Endothelial cell of umbilical vein (primary cell): Measurements from ENCODE around the gene STAC3. TPM values are rescaled to one million over a fixed set of nuclear protein-coding genes. Genes with fewer than 3 reads are reported as not detected.

ENCODE experiments used
- BruUV-seq: library from RNA; stranded (reverse); fragments of 400-500 nt; replicated peaks from 2 replicates; lab custom pipeline; 2021; lab: Mats Ljungman, UMichigan
- CTCF ChIA-PET: fragments of 300-600, 350-600 bp; sonication (Branson Sonifier 250); formaldehyde crosslinking; loops from one replicate; lab custom pipeline; 2021; ENCODE audit warnings: antibody characterized with exemption, inconsistent platforms; lab: Charles Lee
- POLR2A ChIA-PET: fragments of 300-600, 350-600 bp; sonication (Branson Sonifier 250); formaldehyde crosslinking; loops from one replicate; lab custom pipeline; 2021; ENCODE audit warnings: antibody characterized with exemption, inconsistent platforms; lab: Charles Lee
- DNase-seq: peaks from one replicate; pipeline ENCODE4 v3.0.0-alpha.2; 2011; ENCODE audit warnings: low read depth, low spot score
- FAIRE-seq: peaks from 2 replicates; lab custom pipeline; 2011; peaks lifted over from hg19 to GRCh38; lab: Jason Lieb, UNC
- H2AFZ ChIP-seq: 2 replicates; pipeline ENCODE4 v1.6.0; 2012; ENCODE audit warnings: low read depth, low read length, control low read depth, inconsistent platforms
- H3K27ac ChIP-seq: 2 replicates; pipeline ENCODE4 v1.5.1; 2011; ENCODE audit warnings: low read depth, mild to moderate bottlenecking, control low read depth, low read length, moderate library complexity; ENCODE audit not compliant: insufficient read depth
- H3K27me3 ChIP-seq, 2 experiments: 2 replicates each; pipeline versions ENCODE4 v1.6.0 to v1.6.1; 2011; ENCODE audit warnings: low read length in 2 of 2, mixed read lengths in 1 of 2; ENCODE audit not compliant: control insufficient read depth in 2 of 2, insufficient read depth in 2 of 2
- H3K36me3 ChIP-seq, 2 experiments: 2 replicates in 1 of 2; 3 replicates in 1 of 2; pipeline ENCODE4 v1.5.1; 2011; ENCODE audit warnings: low read length in 2 of 2, mild to moderate bottlenecking in 1 of 2, moderate library complexity in 1 of 2; ENCODE audit not compliant: control insufficient read depth in 2 of 2, insufficient read depth in 2 of 2; ENCODE audit errors: extremely low read depth in 1 of 2
- H3K4me1 ChIP-seq: 3 replicates; pipeline ENCODE4 v1.5.1; 2011; ENCODE audit warnings: mild to moderate bottlenecking, low read length; ENCODE audit not compliant: control insufficient read depth, insufficient read depth; ENCODE audit errors: extremely low read depth
- H3K4me2 ChIP-seq: 2 replicates; pipeline ENCODE4 v1.6.1; 2011; ENCODE audit warnings: low read length, control low read depth, mixed read lengths; ENCODE audit not compliant: insufficient read depth
- H3K4me3 ChIP-seq, 3 experiments: fragments of 200-600 bp in 1 of 3; sonication (generic), shearing (Covaris generic) in 1 of 3; replicated peaks in 1 of 3; 2 replicates each; pipeline ENCODE4 v1.5.1; 2011 to 2016; ENCODE audit warnings: control low read depth in 3 of 3, low read length in 3 of 3, mild to moderate bottlenecking in 2 of 3, inconsistent platforms in 1 of 3, low read depth in 1 of 3, moderate library complexity in 1 of 3; ENCODE audit not compliant: insufficient read depth in 1 of 3
- H3K79me2 ChIP-seq: 2 replicates; pipeline ENCODE4 v1.6.0; 2012; ENCODE audit warnings: low read length, inconsistent platforms; ENCODE audit not compliant: control insufficient read depth, insufficient read depth
- H3K9ac ChIP-seq: replicated peaks from 2 replicates; pipeline ENCODE3; 2011; ENCODE audit warnings: low read length, control low read depth; ENCODE audit not compliant: insufficient read depth; ENCODE audit errors: extremely low read depth
- H3K9me1 ChIP-seq: replicated peaks from 3 replicates; pipeline ENCODE4 v1.6.0; 2011; ENCODE audit warnings: mild to moderate bottlenecking, low read length; ENCODE audit not compliant: control insufficient read depth, insufficient read depth; ENCODE audit errors: extremely low read depth
- H3K9me3 ChIP-seq: replicated peaks from 2 replicates; pipeline ENCODE4 v1.5.1; 2012; ENCODE audit warnings: low read length, inconsistent platforms; ENCODE audit not compliant: control insufficient read depth, insufficient read depth
- H4K20me1 ChIP-seq: replicated peaks from 2 replicates; pipeline ENCODE3; 2011; ENCODE audit warnings: mild to moderate bottlenecking, low read length; ENCODE audit not compliant: control insufficient read depth, insufficient read depth; ENCODE audit errors: extremely low read depth
- EZH2 ChIP-seq: IDR thresholded peaks from 2 replicates; pipeline ENCODE4 v1.6.1; 2012; ENCODE audit warnings: borderline replicate concordance, low read depth, mild to moderate bottlenecking, moderate library complexity, low read length, inconsistent platforms; ENCODE audit not compliant: severe bottlenecking
- FOS ChIP-seq: IDR thresholded peaks from 2 replicates; pipeline ENCODE4 v1.6.1; 2011; ENCODE audit warnings: mild to moderate bottlenecking, low read length, moderate library complexity, borderline replicate concordance; ENCODE audit not compliant: insufficient read depth
- GATA2 ChIP-seq: IDR thresholded peaks from 2 replicates; pipeline ENCODE4 v1.7.0; 2011; ENCODE audit warnings: low read depth, mild to moderate bottlenecking, moderate library complexity, mixed read lengths, low read length; ENCODE audit not compliant: insufficient read length, insufficient read depth
- JUN ChIP-seq: IDR thresholded peaks from 2 replicates; pipeline ENCODE4 v1.6.1; 2011; ENCODE audit warnings: borderline replicate concordance, low read depth; ENCODE audit not compliant: insufficient read length, insufficient read depth
- MYC ChIP-seq: IDR thresholded peaks from one replicate; pipeline ENCODE4 v1.6.1; 2011; ENCODE audit warnings: mild to moderate bottlenecking, low read depth, low read length
- POLR2A ChIP-seq: IDR thresholded peaks from 2 replicates; pipeline ENCODE4 v1.6.1; 2012; ENCODE audit warnings: low read depth, mild to moderate bottlenecking, control low read depth, low read length
- POLR2AphosphoS5 ChIP-seq: IDR thresholded peaks from 2 replicates; pipeline ENCODE4 v1.6.1; 2012; ENCODE audit warnings: low read depth, mild to moderate bottlenecking, control low read depth, low read length, moderate library complexity; ENCODE audit not compliant: insufficient read depth
- dilution Hi-C: fragments of 300-500 bp; cut with MboI; formaldehyde crosslinking; loops from one replicate; pipeline ENCODE4 v1.15.0; 2019; ENCODE audit warnings: low sequenced_read_pairs; ENCODE audit not compliant: extremely low pct_ligation_motif_present
- intact Hi-C: fragments of 100-400 bp; cut with micrococcal nuclease; formaldehyde crosslinking; loops from one replicate; pipeline ENCODE4 v1.10.0; 2022
- polyA plus RNA-seq, 4 experiments: library from polyadenylated mRNA; depleted of rRNA in 3 of 4; stranded (reverse) in 3 of 4; unstranded in 1 of 4; fragments of >200 nt; gene quantifications; 2 replicates each; pipeline versions ENCODE4 v1.2.1 to v1.2.3, GENCODE V29; 2011 to 2012; ENCODE audit warnings: missing spikeins in 1 of 4
- total RNA-seq: library from RNA; stranded (reverse); gene quantifications from 2 replicates; pipeline ENCODE4 v1.2.3, GENCODE V29; 2021
- TF ChIP-seq, protein P1 (sequence below), 2 donors: IDR thresholded peaks; 1 replicate in 1 of 2; 2 replicates in 1 of 2; pipeline ENCODE4 v1.5.1; 2011; ENCODE audit warnings: low read length in 2 of 2, mild to moderate bottlenecking in 2 of 2, moderate library complexity in 2 of 2, control low read depth in 1 of 2, inconsistent platforms in 1 of 2, low read depth in 1 of 2; ENCODE audit not compliant: insufficient read depth in 1 of 2; ENCODE audit errors: extremely low read depth in 1 of 2
- TF ChIP-seq, protein P2 (sequence below): IDR thresholded peaks from 2 replicates; pipeline ENCODE4 v1.6.1; 2011; ENCODE audit not compliant: insufficient read depth, insufficient read length

The STAC3 gene
- total and polyA plus RNA-seq, 2 donors (not counting 3 experiments of a cell fraction or from before 2014, with no cell fraction given), result 0.36 to 0.55 TPM

DNA sequence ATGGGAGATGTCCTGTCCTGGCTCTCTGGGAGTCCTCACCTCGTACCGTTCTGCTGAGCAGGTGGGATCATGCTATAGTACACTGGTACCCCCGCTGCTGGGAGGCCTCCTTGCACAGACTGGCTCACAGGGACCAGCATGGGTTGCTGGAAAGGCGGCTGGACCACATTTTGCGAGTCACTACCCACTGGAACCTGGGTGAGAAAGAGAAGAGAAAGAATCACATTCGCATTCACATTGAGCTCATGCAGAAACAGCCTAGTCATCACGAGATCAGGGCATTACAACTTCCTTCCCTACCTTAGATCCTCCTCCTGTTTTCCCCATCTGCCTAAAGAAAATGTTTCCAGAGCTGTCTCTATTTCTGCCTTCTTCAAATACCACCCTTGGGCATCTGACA lies 17.3 kb upstream of the STAC3 start:
- H3K9me3 ChIP-seq, result no peaks in the 10 kb centered on the region
- H3K27ac ChIP-seq, result no peak overlapping the region
- BruUV-seq, result no TSS peak
- DNase-seq (no peak), FAIRE-seq (no peak)
- TF ChIP-seq, protein P1, sequence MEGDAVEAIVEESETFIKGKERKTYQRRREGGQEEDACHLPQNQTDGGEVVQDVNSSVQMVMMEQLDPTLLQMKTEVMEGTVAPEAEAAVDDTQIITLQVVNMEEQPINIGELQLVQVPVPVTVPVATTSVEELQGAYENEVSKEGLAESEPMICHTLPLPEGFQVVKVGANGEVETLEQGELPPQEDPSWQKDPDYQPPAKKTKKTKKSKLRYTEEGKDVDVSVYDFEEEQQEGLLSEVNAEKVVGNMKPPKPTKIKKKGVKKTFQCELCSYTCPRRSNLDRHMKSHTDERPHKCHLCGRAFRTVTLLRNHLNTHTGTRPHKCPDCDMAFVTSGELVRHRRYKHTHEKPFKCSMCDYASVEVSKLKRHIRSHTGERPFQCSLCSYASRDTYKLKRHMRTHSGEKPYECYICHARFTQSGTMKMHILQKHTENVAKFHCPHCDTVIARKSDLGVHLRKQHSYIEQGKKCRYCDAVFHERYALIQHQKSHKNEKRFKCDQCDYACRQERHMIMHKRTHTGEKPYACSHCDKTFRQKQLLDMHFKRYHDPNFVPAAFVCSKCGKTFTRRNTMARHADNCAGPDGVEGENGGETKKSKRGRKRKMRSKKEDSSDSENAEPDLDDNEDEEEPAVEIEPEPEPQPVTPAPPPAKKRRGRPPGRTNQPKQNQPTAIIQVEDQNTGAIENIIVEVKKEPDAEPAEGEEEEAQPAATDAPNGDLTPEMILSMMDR (IDR thresholded peaks at IDR 0.05; ENCODE audit: extremely low read depth in 1 of 2, insufficient read depth in 1 of 2, low read depth in 1 of 2, low read length in 2 of 2), result no peak
- TF ChIP-seq JUN, result no peak
- TF ChIP-seq, protein P2, sequence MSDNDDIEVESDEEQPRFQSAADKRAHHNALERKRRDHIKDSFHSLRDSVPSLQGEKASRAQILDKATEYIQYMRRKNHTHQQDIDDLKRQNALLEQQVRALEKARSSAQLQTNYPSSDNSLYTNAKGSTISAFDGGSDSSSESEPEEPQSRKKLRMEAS, result no peak
- TF ChIP-seq FOS, result no peak
- TF ChIP-seq GATA2, result no peak
- no peak for TF ChIP-seq POLR2AphosphoS5
- no peak for TF ChIP-seq MYC
- no peak for TF ChIP-seq EZH2
- no peak for TF ChIP-seq POLR2A
- H3K4me3 ChIP-seq, result no peak overlapping the region
- ChIA-PET POLR2A (no interaction called here), CTCF (interaction anchor here (0.9 to 1.0 kb wide), 2 partner anchors 39 to 191 kb away, joined by 3 to 4 read pairs; partner anchors contain the start of gene GLI1)
- no peaks in the 10 kb centered on the region for H3K9me1 ChIP-seq
- no peak overlapping the region for H2AFZ ChIP-seq
- no peaks in the 10 kb centered on the region for H4K20me1 ChIP-seq
- H3K9ac ChIP-seq, result no peak overlapping the region
- peaks cover 6% of the 10 kb centered on the region for H3K4me1 ChIP-seq
- peaks cover 5 to 9% of the 10 kb centered on the region in 2 experiments for H3K36me3 ChIP-seq
- H3K4me2 ChIP-seq, result no peak overlapping the region
- no peaks in the 10 kb centered on the region for H3K79me2 ChIP-seq
- dilution Hi-C loops, result no loop called here
- no peaks in the 10 kb centered on the region for H3K27me3 ChIP-seq
- intact Hi-C loops, result no loop called here
